K562 (cell line): ENCODE measurements around the gene NDFIP1. TPM values are rescaled to one million over a fixed set of nuclear protein-coding genes. Genes with fewer than 3 reads are reported as not detected.

ENCODE experiments used
- EZH2 ChIP-seq: IDR thresholded peaks from 2 replicates; pipeline ENCODE4 v1.6.1; 2012; ENCODE audit warnings: low read depth, mild to moderate bottlenecking, inconsistent platforms, low read length, borderline replicate concordance
- KLF16 ChIP-seq: IDR thresholded peaks from 2 replicates; pipeline ENCODE4 v1.6.1; 2016; ENCODE audit warnings: antibody characterized with exemption
- NFE2 ChIP-seq: IDR thresholded peaks from 2 replicates; pipeline ENCODE4 v1.6.1; 2014; ENCODE audit warnings: antibody characterized with exemption, low read depth
- POLR2AphosphoS2 ChIP-seq: IDR thresholded peaks from 2 replicates; pipeline ENCODE4 v1.6.1; 2012; ENCODE audit warnings: low read length, improper control_type of control experiment
- POLR2AphosphoS5 ChIP-seq: IDR thresholded peaks from 2 replicates; pipeline ENCODE4 v1.6.1; 2011; ENCODE audit warnings: mild to moderate bottlenecking, low read depth, low read length, moderate library complexity; ENCODE audit not compliant: control insufficient read depth, insufficient read depth
- TEAD2 ChIP-seq: fragments of 450-650 bp; IDR thresholded peaks from 2 replicates; pipeline ENCODE4 v1.6.1; 2016; ENCODE audit warnings: missing genetic modification characterization, control low read depth, missing compliant biosample characterization
- U2AF1 ChIP-seq: fragments of 200-400 bp; formaldehyde crosslinking; optimal IDR thresholded peaks from 2 replicates; pipeline ENCODE3; 2017; ENCODE audit warnings: mild to moderate bottlenecking, low read depth, low read length, moderate library complexity
- ZFP36 ChIP-seq: fragments of 150-350 bp; IDR thresholded peaks from 2 replicates; pipeline ENCODE4 v1.6.1; 2018; ENCODE audit warnings: low read length, low read depth; ENCODE audit not compliant: partially characterized antibody
- ZNF41 ChIP-seq: fragments of 250-450 bp; sonication (Bioruptor Pico); conservative IDR thresholded peaks from 2 replicates; pipeline ENCODE4 v1.4.0; 2020; ENCODE audit warnings: mild to moderate bottlenecking
- ZNF436 ChIP-seq: fragments of 250-450, 450-650 bp; sonication (Bioruptor Pico); formaldehyde crosslinking; IDR thresholded peaks from 2 replicates; pipeline ENCODE4 v1.7.0; 2020; ENCODE audit warnings: mild to moderate bottlenecking
- ZNF583 ChIP-seq: fragments of 250-450 bp; sonication (Bioruptor Pico); IDR thresholded peaks from 2 replicates; pipeline ENCODE4 v1.4.0; 2020
- ZNF696 ChIP-seq: fragments of 250-450 bp; sonication (Bioruptor Pico); conservative IDR thresholded peaks from 2 replicates; pipeline ENCODE4 v1.4.0; 2020; ENCODE audit warnings: mild to moderate bottlenecking, moderate library complexity
- polyA plus RNA-seq, 8 experiments: library from polyadenylated mRNA; depleted of rRNA in 4 of 8; stranded (reverse) in 5 of 8; unstranded in 3 of 8; fragments of >200 nt; fragmentation: Nextera tagmentation in 2 of 8; fragmentation: Illumina TruSeq in 1 of 8; extraction: Ambion mirVana in 2 of 8; extraction: Trizol in 1 of 8; gene quantifications; 2 replicates each; pipeline versions ENCODE4 v1.2.1 to v1.2.3, GENCODE V29; 2011 to 2014; ENCODE audit warnings: inconsistent platforms in 1 of 8, missing spikeins in 1 of 8
- total RNA-seq, 7 experiments: library from RNA; depleted of rRNA in 6 of 7; stranded (reverse); fragments of >200 nt in 6 of 7; fragmentation: Illumina TruSeq in 2 of 7; extraction: Trizol in 2 of 7; gene quantifications; 2 replicates each; pipeline versions ENCODE4 v1.2.1 to v1.2.3, GENCODE V29; 2011 to 2021; ENCODE audit warnings: low replicate concordance in 1 of 7
- TF ChIP-seq, protein P1 (sequence below): sonication (generic); formaldehyde crosslinking; IDR thresholded peaks from 2 replicates; pipeline ENCODE4 v1.8.0; 2022; ENCODE audit warnings: mild to moderate bottlenecking, missing genetic modification reagents
- TF ChIP-seq, protein P2 (sequence below), 2 experiments: fragments of 450-650 bp; formaldehyde crosslinking in 1 of 2; IDR thresholded peaks; 2 replicates each; pipeline versions ENCODE4 v1.4.0 to v1.6.1; 2014 to 2020; ENCODE audit warnings: mild to moderate bottlenecking in 2 of 2, borderline replicate concordance in 1 of 2, low read depth in 1 of 2
- TF ChIP-seq, protein P3 (sequence below), 3 experiments: IDR thresholded peaks in 2 of 3; conservative IDR thresholded peaks in 1 of 3; 2 replicates each; pipeline ENCODE4 v1.5.1; 2011 to 2012; ENCODE audit warnings: low read length in 3 of 3, mild to moderate bottlenecking in 3 of 3, control low read depth in 2 of 3, improper control_type of control experiment in 1 of 3, inconsistent platforms in 1 of 3, low read depth in 1 of 3, mixed read lengths in 1 of 3, moderate library complexity in 1 of 3; ENCODE audit not compliant: insufficient read depth in 2 of 3
- TF ChIP-seq, protein P4 (sequence below): sonication (generic); formaldehyde crosslinking; IDR thresholded peaks from 2 replicates; pipeline ENCODE4 v1.8.0; 2022; ENCODE audit warnings: mild to moderate bottlenecking, low read depth, missing genetic modification reagents

NDFIP1 gene
- total and polyA plus RNA-seq, 9 of the 15 experiments (the other 6 are each of a cell fraction or from before 2014, with no cell fraction given), result 5.3 to 37.5 (median 31.9) TPM

DNA sequence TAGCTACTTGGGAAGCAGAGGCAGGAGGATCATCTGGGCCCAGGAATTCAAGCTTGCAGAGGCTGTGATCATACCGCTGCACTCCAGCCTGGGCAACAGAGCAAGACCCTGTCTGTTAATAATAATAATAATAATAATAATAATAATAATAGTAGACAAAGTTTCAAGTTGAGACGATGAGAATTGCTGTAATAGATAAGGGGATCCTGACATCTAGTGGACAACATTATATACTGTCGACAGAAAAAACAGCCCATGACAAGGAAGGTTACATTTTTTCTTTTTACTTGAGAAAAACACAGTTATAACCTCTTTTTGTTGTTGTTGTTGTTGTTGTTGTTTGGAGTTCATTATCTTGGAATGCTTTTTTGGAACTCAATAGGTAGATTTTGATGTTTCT, 35.3 kb downstream of the NDFIP1 start (continued):
- TF ChIP-seq, protein P1, sequence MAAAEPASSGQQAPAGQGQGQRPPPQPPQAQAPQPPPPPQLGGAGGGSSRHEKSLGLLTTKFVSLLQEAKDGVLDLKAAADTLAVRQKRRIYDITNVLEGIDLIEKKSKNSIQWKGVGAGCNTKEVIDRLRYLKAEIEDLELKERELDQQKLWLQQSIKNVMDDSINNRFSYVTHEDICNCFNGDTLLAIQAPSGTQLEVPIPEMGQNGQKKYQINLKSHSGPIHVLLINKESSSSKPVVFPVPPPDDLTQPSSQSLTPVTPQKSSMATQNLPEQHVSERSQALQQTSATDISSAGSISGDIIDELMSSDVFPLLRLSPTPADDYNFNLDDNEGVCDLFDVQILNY (CRISPR knock-in tag), result no peak
- 0 out of 2 replicates have a peak, but pooled peaks have one; percentile 19 for TF ChIP-seq POLR2AphosphoS5
- TF ChIP-seq, protein P2, sequence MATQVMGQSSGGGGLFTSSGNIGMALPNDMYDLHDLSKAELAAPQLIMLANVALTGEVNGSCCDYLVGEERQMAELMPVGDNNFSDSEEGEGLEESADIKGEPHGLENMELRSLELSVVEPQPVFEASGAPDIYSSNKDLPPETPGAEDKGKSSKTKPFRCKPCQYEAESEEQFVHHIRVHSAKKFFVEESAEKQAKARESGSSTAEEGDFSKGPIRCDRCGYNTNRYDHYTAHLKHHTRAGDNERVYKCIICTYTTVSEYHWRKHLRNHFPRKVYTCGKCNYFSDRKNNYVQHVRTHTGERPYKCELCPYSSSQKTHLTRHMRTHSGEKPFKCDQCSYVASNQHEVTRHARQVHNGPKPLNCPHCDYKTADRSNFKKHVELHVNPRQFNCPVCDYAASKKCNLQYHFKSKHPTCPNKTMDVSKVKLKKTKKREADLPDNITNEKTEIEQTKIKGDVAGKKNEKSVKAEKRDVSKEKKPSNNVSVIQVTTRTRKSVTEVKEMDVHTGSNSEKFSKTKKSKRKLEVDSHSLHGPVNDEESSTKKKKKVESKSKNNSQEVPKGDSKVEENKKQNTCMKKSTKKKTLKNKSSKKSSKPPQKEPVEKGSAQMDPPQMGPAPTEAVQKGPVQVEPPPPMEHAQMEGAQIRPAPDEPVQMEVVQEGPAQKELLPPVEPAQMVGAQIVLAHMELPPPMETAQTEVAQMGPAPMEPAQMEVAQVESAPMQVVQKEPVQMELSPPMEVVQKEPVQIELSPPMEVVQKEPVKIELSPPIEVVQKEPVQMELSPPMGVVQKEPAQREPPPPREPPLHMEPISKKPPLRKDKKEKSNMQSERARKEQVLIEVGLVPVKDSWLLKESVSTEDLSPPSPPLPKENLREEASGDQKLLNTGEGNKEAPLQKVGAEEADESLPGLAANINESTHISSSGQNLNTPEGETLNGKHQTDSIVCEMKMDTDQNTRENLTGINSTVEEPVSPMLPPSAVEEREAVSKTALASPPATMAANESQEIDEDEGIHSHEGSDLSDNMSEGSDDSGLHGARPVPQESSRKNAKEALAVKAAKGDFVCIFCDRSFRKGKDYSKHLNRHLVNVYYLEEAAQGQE (IDR thresholded peaks at IDR 0.05; ENCODE audit: borderline replicate concordance), result peak; percentile 22; the same call in 1 of the 2 replicates
- TF ChIP-seq, protein P2 (CRISPR knock-in tag; IDR thresholded peaks at IDR 0.05; ENCODE audit: low read depth), result no peak
- TF ChIP-seq ZNF436 (CRISPR knock-in tag), result no peak
- TF ChIP-seq, protein P3, sequence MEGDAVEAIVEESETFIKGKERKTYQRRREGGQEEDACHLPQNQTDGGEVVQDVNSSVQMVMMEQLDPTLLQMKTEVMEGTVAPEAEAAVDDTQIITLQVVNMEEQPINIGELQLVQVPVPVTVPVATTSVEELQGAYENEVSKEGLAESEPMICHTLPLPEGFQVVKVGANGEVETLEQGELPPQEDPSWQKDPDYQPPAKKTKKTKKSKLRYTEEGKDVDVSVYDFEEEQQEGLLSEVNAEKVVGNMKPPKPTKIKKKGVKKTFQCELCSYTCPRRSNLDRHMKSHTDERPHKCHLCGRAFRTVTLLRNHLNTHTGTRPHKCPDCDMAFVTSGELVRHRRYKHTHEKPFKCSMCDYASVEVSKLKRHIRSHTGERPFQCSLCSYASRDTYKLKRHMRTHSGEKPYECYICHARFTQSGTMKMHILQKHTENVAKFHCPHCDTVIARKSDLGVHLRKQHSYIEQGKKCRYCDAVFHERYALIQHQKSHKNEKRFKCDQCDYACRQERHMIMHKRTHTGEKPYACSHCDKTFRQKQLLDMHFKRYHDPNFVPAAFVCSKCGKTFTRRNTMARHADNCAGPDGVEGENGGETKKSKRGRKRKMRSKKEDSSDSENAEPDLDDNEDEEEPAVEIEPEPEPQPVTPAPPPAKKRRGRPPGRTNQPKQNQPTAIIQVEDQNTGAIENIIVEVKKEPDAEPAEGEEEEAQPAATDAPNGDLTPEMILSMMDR (IDR thresholded peaks at IDR 0.05 in 2 of 3, conservative IDR thresholded peaks at IDR 0.05 in 1 of 3; ENCODE audit: insufficient read depth in 2 of 3, low read depth in 1 of 3, low read length in 3 of 3), result peak in 2 of 3 experiments; percentile 50 to 68; a peak in 4 of 6 replicates
- TF ChIP-seq, protein P4, sequence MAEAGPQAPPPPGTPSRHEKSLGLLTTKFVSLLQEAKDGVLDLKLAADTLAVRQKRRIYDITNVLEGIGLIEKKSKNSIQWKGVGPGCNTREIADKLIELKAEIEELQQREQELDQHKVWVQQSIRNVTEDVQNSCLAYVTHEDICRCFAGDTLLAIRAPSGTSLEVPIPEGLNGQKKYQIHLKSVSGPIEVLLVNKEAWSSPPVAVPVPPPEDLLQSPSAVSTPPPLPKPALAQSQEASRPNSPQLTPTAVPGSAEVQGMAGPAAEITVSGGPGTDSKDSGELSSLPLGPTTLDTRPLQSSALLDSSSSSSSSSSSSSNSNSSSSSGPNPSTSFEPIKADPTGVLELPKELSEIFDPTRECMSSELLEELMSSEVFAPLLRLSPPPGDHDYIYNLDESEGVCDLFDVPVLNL (CRISPR knock-in tag), result no peak
- TF ChIP-seq ZFP36, result no peak
- 0 out of 2 replicates have a peak, but pooled peaks have one; percentile 40 for TF ChIP-seq POLR2AphosphoS2
- 0 out of 2 replicates have a peak, but pooled peaks have one; percentile 25 for TF ChIP-seq KLF16
- no peak for TF ChIP-seq ZNF41 (CRISPR knock-in tag)
- TF ChIP-seq U2AF1, result no peak
- no peak for TF ChIP-seq NFE2
- no peak for TF ChIP-seq ZNF583
- no peak for TF ChIP-seq TEAD2 (tag)
- no peak for TF ChIP-seq ZNF696
- TF ChIP-seq EZH2, result no peak
